Measurements from ENCODE around the gene CUEDC1.

CUEDC1 gene

DNA sequence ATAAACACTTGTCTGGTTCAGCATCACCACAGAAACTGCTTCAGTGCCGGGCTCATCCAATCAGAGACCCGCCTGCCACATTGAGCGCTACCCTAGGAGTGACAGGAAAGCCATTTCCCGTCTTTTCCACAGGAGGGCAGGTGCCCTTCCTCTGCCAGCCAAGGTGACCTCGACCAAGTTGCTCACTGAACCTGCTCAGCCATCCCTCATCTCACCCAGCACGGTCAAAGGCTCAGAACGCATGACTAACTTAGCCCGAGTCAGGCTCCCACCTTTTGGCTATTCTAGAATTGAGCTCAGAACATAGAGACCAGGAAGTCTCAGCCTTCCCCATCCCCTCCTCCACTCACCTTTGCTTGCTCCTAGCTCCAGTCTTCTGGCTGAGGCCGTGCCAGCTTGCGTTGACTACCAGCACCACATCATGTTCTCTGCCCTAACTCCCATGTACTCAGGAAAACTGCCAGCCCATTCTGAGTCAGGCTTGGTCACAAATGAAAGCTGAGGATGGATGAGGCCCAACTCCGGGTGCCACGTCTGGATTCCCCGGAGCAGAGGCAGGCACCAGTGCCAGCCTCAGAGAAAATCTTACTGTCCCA is 121.0 kb downstream of the CUEDC1 start:
- no peak for DNase-seq (ENCODE audit: low spot score)

- peak; percentile 42 for DNase-seq (ENCODE audit: low spot score)
These were observed 121.9 kb downstream of the CUEDC1 start for GRCh38 chr17:57833179-57833939.

- DNase-seq (ENCODE audit: low spot score) = no peak
These were observed 122.7 kb downstream of the CUEDC1 start for GRCh38 chr17:57832314-57833178.

GRCh38 chr17:57830880-57831279 is 124.3 kb downstream of the CUEDC1 start:
- no peak for DNase-seq (ENCODE audit: low spot score)

DNA sequence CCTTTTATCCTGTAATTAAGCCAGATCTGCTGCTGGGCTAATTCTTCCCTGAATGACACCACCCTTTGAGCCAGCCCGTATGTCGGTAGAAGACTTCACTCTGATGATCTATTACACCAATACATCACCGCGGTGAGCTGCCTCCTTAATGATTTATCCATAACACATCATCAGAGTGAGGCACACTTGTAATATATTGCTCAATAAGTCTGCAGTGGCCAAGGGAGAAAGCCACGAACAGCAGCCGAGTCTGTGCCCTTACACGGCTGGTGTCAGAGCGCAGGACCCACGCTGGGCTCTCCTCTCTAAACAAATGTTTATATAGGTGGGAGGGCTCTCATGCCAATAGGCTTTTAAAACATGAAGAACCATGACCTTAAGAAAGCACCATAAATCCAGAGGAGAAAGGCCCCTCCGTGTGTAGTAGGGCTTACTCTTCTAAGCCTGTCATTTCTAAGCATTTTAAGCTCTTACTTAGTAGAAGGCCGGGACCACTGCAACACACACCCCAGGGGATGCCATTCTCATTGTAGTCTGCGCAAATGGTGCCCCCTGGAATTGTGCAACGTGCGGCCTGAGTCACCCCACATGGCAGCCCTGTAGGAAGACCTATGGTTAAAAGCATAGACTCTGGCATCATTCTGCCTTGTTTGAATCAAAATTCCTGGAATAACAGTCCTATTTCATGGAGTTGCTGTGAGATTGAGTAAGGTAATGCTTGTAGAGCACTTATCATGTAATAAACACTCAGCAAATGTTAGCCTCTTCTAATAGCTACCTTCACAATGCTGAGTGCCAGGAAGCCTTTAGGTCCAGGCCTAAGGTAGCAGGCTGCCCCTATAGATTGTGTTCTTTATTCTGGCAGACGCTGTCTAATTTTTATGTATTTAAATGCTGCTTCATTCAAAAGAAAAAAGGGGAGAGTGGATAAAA is 131.5 kb downstream of the CUEDC1 start:
- DNase-seq (ENCODE audit: low spot score) = no peak

DNA sequence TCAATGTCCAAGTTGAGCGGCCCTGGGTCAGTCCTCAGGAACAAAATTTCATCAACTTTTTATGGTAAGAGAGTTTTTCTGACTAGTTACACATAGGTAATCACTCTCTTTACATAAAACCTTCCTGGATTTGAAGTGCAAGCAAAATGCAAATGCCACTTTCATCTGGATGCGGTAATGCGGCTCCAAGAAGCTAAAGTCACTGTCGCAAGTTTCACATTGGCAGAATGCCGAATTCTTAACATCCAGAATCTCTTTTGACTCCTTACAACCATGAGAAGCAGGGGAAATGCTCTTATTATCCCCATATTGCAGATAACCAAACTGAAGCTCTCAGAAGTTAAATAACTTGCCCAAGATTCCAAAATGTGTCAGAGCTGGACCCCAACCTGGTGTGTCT is 135.3 kb downstream of the CUEDC1 start:
- no peak for DNase-seq (ENCODE audit: low spot score)

GRCh38 chr17:57819285-57819684 is 135.9 kb downstream of the CUEDC1 start:
- no peak for DNase-seq (ENCODE audit: low spot score)

DNA sequence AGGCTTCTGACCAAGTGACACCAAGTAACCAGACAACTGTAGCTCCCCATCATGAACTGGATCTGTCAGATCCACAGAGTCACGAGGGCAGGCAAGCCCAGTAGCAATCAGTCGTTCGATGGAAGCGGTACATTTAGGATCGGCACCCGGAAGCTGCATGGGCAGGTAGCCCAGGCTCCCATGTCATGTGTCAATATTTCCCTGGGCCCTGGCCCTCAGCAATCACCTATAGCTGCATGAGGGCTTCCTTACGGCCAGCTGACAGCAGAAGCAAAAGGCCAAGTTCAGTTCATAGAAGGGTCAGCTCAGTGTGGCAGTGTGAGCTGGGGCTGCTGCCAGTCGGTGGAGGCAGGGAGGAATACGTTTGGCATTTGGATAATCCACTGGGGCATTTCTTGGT is 137.1 kb downstream of the CUEDC1 start:
- no peak for DNase-seq (ENCODE audit: low spot score)

GRCh38 chr17:57817299-57817698 is 137.9 kb downstream of the CUEDC1 start:
- DNase-seq (ENCODE audit: low spot score) = no peak

DNA sequence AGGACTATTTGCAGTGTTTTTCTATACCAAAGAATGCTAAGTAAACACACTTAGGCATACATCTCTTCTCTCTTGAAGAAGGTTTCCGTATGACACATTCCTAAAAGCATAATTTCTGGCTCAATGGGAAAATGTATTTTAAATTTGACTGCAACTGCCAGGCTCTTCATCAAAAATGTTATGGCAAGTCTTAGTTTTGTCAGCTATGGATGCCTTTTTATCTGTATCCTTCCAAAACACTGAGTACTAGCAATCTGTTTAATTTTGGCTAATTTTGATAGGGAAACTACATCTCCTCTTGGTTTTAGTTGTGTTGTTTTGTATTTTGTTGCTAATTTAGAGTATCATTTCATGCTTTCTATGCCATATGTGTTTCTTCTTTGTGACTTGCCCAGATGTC is 140.8 kb downstream of the CUEDC1 start:
- no peak for DNase-seq (ENCODE audit: low spot score)

GRCh38 chr17:57811638-57812280 is 143.5 kb downstream of the CUEDC1 start:
- DNase-seq (ENCODE audit: low spot score) = no peak

All from LoVo (cell line).